HL-60/S4 (cell line): ENCODE measurements around the gene KRT7.

ENCODE experiments used
- in situ Hi-C: fragments of 300-500 bp; cut with MboI; formaldehyde crosslinking; loops from 2 replicates; pipeline ENCODE4 v1.14.3; 2022; ENCODE audit warnings: low sequenced_read_pairs

The KRT7 gene

GRCh38 chr12:52199294-52199919, 33.6 kb upstream of the KRT7 start:
- in situ Hi-C loops, result no loop called here

GRCh38 chr12:52200086-52200780, 32.8 kb upstream of the KRT7 start:
- in situ Hi-C loops, result no loop called here

GRCh38 chr12:52200781-52201450, 32.1 kb upstream of the KRT7 start:
- in situ Hi-C loops, result no loop called here

- in situ Hi-C loops, result no loop called here
Observed at GRCh38 chr12:52201451-52201839, 31.6 kb upstream of the KRT7 start.

- in situ Hi-C loops, result no loop called here
Observed at GRCh38 chr12:52202361-52203078, 30.5 kb upstream of the KRT7 start.

- in situ Hi-C loops, result no loop called here
Observed at GRCh38 chr12:52203079-52203921, 29.7 kb upstream of the KRT7 start.

- in situ Hi-C loops, result no loop called here
Observed at GRCh38 chr12:52204095-52204930, 28.7 kb upstream of the KRT7 start.

- in situ Hi-C loops, result no loop called here
Observed at GRCh38 chr12:52204931-52205505, 28.0 kb upstream of the KRT7 start.

- in situ Hi-C loops, result no loop called here
Observed at GRCh38 chr12:52205612-52206303, 27.3 kb upstream of the KRT7 start.

- in situ Hi-C loops, result no loop called here
Observed at GRCh38 chr12:52206304-52207040, 26.6 kb upstream of the KRT7 start.

GRCh38 chr12:52207106-52207505, 25.9 kb upstream of the KRT7 start:
- in situ Hi-C loops, result no loop called here

- in situ Hi-C loops, result no loop called here
Observed at GRCh38 chr12:52207895-52208294, 25.1 kb upstream of the KRT7 start.

GRCh38 chr12:52208424-52209165, 24.4 kb upstream of the KRT7 start:
- in situ Hi-C loops, result no loop called here

- in situ Hi-C loops, result no loop called here
Observed at GRCh38 chr12:52209321-52209720, 23.7 kb upstream of the KRT7 start.

GRCh38 chr12:52210186-52210924, 22.7 kb upstream of the KRT7 start:
- in situ Hi-C loops, result no loop called here

- in situ Hi-C loops, result no loop called here
Observed at GRCh38 chr12:52210925-52211650, 22.0 kb upstream of the KRT7 start.
